H9 (cell line): Measurements from ENCODE around the gene SERPINE1. TPM values are rescaled to one million over a fixed set of nuclear protein-coding genes. Genes with fewer than 3 reads are reported as not detected.
"Not testable (repeated sequence)": the region's sequence is repeated elsewhere in the genome, so short reads cannot be mapped to it uniquely, and the experiment has no call there.

Source experiments
- DNase-seq: peaks from one replicate; pipeline ENCODE4 v3.0.0-alpha.2; 2017
- H2AFZ ChIP-seq: one replicate; pipeline ENCODE4 v1.6.1; 2013; ENCODE audit warnings: mild to moderate bottlenecking, low read length, control low read depth, moderate library complexity
- H2AK5ac ChIP-seq: 2 replicates; pipeline ENCODE4 v1.6.1; 2013; ENCODE audit warnings: low read length, control low read depth, mixed read lengths; ENCODE audit not compliant: insufficient read length
- H2BK120ac ChIP-seq: one replicate; pipeline ENCODE4 v1.6.1; 2013; ENCODE audit warnings: low read depth, mild to moderate bottlenecking, low read length, control low read depth, inconsistent platforms; ENCODE audit not compliant: poor library complexity, severe bottlenecking
- H2BK12ac ChIP-seq: 2 replicates; pipeline ENCODE4 v1.6.1; 2013; ENCODE audit warnings: low read length, control low read depth, mixed read lengths, low read depth; ENCODE audit not compliant: insufficient read length
- H2BK15ac ChIP-seq: 2 replicates; pipeline ENCODE4 v1.6.1; 2013; ENCODE audit warnings: low read depth, low read length, control low read depth
- H2BK20ac ChIP-seq: one replicate; pipeline ENCODE4 v1.6.1; 2013; ENCODE audit warnings: low read depth, mild to moderate bottlenecking, low read length, control low read depth, inconsistent platforms; ENCODE audit not compliant: poor library complexity, severe bottlenecking
- H2BK5ac ChIP-seq: 2 replicates; pipeline ENCODE4 v1.6.1; 2013; ENCODE audit warnings: low read length, control low read depth, mixed read lengths; ENCODE audit not compliant: insufficient read length
- H3K14ac ChIP-seq: 2 replicates; pipeline ENCODE4 v1.6.1; 2013; ENCODE audit warnings: low read length, control low read depth; ENCODE audit not compliant: insufficient read depth
- H3K18ac ChIP-seq: 2 replicates; pipeline ENCODE4 v1.6.1; 2013; ENCODE audit warnings: low read depth, mild to moderate bottlenecking, mixed read lengths, low read length, control low read depth; ENCODE audit not compliant: insufficient read length
- H3K23ac ChIP-seq: 2 replicates; pipeline ENCODE4 v1.6.1; 2013; ENCODE audit warnings: low read length, control low read depth, mixed read lengths, low read depth; ENCODE audit not compliant: insufficient read length
- H3K23me2 ChIP-seq: 2 replicates; pipeline ENCODE4 v1.6.1; 2013; ENCODE audit warnings: low read depth, mild to moderate bottlenecking, mixed read lengths, low read length, control low read depth; ENCODE audit not compliant: insufficient read length, poor library complexity, severe bottlenecking
- H3K27ac ChIP-seq: 2 replicates; pipeline ENCODE4 v1.5.1; 2013; ENCODE audit warnings: low read length, control low read depth, mixed read lengths, low read depth; ENCODE audit not compliant: insufficient read length
- H3K27me3 ChIP-seq: 2 replicates; pipeline ENCODE4 v1.6.1; 2013; ENCODE audit warnings: low read length, control low read depth, inconsistent platforms; ENCODE audit not compliant: insufficient read depth
- H3K4ac ChIP-seq: 2 replicates; pipeline ENCODE4 v1.6.1; 2013; ENCODE audit warnings: low read depth, mild to moderate bottlenecking, control low read depth, inconsistent platforms, low read length, moderate library complexity
- H3K4me1 ChIP-seq: 2 replicates; pipeline ENCODE4 v1.6.1; 2013; ENCODE audit warnings: low read length, control low read depth, inconsistent platforms; ENCODE audit not compliant: insufficient read depth
- H3K4me2 ChIP-seq: 2 replicates; pipeline ENCODE4 v1.6.1; 2013; ENCODE audit warnings: low read length, control low read depth, mixed read lengths; ENCODE audit not compliant: insufficient read length, insufficient read depth
- H3K56ac ChIP-seq: 2 replicates; pipeline ENCODE4 v1.6.1; 2013; ENCODE audit warnings: low read depth, mild to moderate bottlenecking, mixed read lengths, low read length, control low read depth; ENCODE audit not compliant: insufficient read length
- H3K79me1 ChIP-seq: 2 replicates; pipeline ENCODE4 v1.6.1; 2013; ENCODE audit warnings: low read depth, mild to moderate bottlenecking, moderate library complexity, low read length, control low read depth, inconsistent platforms; ENCODE audit not compliant: insufficient read depth, poor library complexity, severe bottlenecking
- H3K79me2 ChIP-seq: 2 replicates; pipeline ENCODE4 v1.6.1; 2013; ENCODE audit warnings: low read length, control low read depth, inconsistent platforms; ENCODE audit not compliant: insufficient read depth
- H3K9ac ChIP-seq: 2 replicates; pipeline ENCODE4 v1.6.1; 2013; ENCODE audit warnings: low read length, control low read depth, mixed read lengths; ENCODE audit not compliant: insufficient read length; ENCODE audit errors: extremely low read depth
- H3K9me3 ChIP-seq: one replicate; pipeline ENCODE4 v1.6.1; 2013; ENCODE audit warnings: low read depth, low read length, inconsistent platforms; ENCODE audit not compliant: control insufficient read depth
- H3T11ph ChIP-seq: one replicate; pipeline ENCODE4 v1.6.1; 2013; ENCODE audit warnings: mild to moderate bottlenecking, low read length, control low read depth, inconsistent platforms
- H4K20me1 ChIP-seq: one replicate; pipeline ENCODE4 v1.6.1; 2013; ENCODE audit not compliant: control insufficient read depth, insufficient read length, insufficient read depth
- H4K5ac ChIP-seq: 2 replicates; pipeline ENCODE4 v1.6.1; 2013; ENCODE audit warnings: low read depth, mild to moderate bottlenecking, mixed read lengths, low read length, control low read depth; ENCODE audit not compliant: insufficient read length
- H4K8ac ChIP-seq: replicated peaks from 2 replicates; pipeline ENCODE4 v1.6.1; 2013; ENCODE audit warnings: low read length, control low read depth, mixed read lengths, low read depth; ENCODE audit not compliant: insufficient read length
- H4K91ac ChIP-seq: 2 replicates; pipeline ENCODE4 v1.6.1; 2013; ENCODE audit warnings: low read depth, mild to moderate bottlenecking, moderate library complexity, mixed read lengths, low read length, control low read depth; ENCODE audit not compliant: insufficient read length
- H3K27ac Mint-ChIP-seq, 3 experiments: 2 replicates in 2 of 3; 3 replicates in 1 of 3; pipeline ENCODE4 v1.8.0; 2020 to 2021; ENCODE audit warnings: mixed read lengths in 3 of 3, mild to moderate bottlenecking in 1 of 3, moderate library complexity in 1 of 3
- H3K27me3 Mint-ChIP-seq: 2 replicates; pipeline ENCODE4 v1.8.0; 2021; ENCODE audit warnings: low read depth, mild to moderate bottlenecking, moderate library complexity, mixed read lengths
- H3K36me3 Mint-ChIP-seq, 3 experiments: 2 replicates in 2 of 3; 3 replicates in 1 of 3; pipeline ENCODE4 v1.8.0; 2020 to 2021; ENCODE audit warnings: low read depth in 3 of 3, mixed read lengths in 3 of 3; ENCODE audit not compliant: insufficient read depth in 1 of 3
- H3K4me1 Mint-ChIP-seq, 2 experiments: 2 replicates each; pipeline ENCODE4 v1.8.0; 2020; ENCODE audit warnings: mixed read lengths in 2 of 2
- H3K4me3 Mint-ChIP-seq, 2 experiments: 2 replicates in 1 of 2; 3 replicates in 1 of 2; pipeline ENCODE4 v1.8.0; 2020 to 2021; ENCODE audit warnings: mild to moderate bottlenecking in 2 of 2, mixed read lengths in 2 of 2, moderate library complexity in 1 of 2
- H3K9me3 Mint-ChIP-seq, 2 experiments: 2 replicates in 1 of 2; 3 replicates in 1 of 2; pipeline ENCODE4 v1.8.0; 2020; ENCODE audit warnings: mild to moderate bottlenecking in 2 of 2, mixed read lengths in 2 of 2, moderate library complexity in 1 of 2
- WGBS: extraction: QIAGEN DNeasy Blood & Tissue Kit; methylation state at CpG from one replicate; pipeline ENCODE4 v1.1.7; 2013; ENCODE audit warnings: missing lambda C conversion rate, low lambda C conversion rate, mixed read lengths; ENCODE audit not compliant: insufficient read length; ENCODE audit errors: extremely low coverage; 5-methylcytosine and 5-hydroxymethylcytosine counted together
- total RNA-seq: library from RNA; stranded (reverse); gene quantifications from 2 replicates; pipeline ENCODE4 v1.2.1, GENCODE V29; 2021
- TF ChIP-seq, protein P1 (sequence below): fragments of 200-600 bp; sonication (generic); conservative IDR thresholded peaks from 3 replicates; pipeline ENCODE4 v1.8.0; 2021; ENCODE audit warnings: antibody characterized with exemption, mild to moderate bottlenecking

Gene SERPINE1
- total RNA-seq, 1 experiment from 2014 or later: 11.5 TPM

GRCh38 chr7:101104799-101105198 is 22.1 kb upstream of the SERPINE1 start:
- Histone ChIP-seq H3T11ph (no peak overlapping the region), H4K5ac (no peak overlapping the region), H3K14ac (no peak overlapping the region), H2BK20ac (no peak overlapping the region), H3K9ac (no peak overlapping the region), H4K8ac (no peak overlapping the region), H3K4ac (no peak overlapping the region), H3K23ac (no peak overlapping the region), H4K20me1 (no peaks in the 10 kb centered on the region), H4K91ac (no peak overlapping the region), H3K18ac (no peak overlapping the region), H3K27ac (no peak overlapping the region), H3K9me3 (no peaks in the 10 kb centered on the region), H3K4me1 (peaks cover 3% of the 10 kb centered on the region), H2AFZ (no peak overlapping the region), H2BK5ac (no peak overlapping the region), H2BK120ac (no peak overlapping the region), H2BK12ac (no peak overlapping the region), H3K23me2 (no peaks in the 10 kb centered on the region), H2AK5ac (no peak overlapping the region), H3K79me1 (no peaks in the 10 kb centered on the region), H3K27me3 (no peaks in the 10 kb centered on the region), H3K4me2 (no peak overlapping the region), H3K79me2 (no peaks in the 10 kb centered on the region), H3K56ac (no peak overlapping the region), H2BK15ac (no peak overlapping the region)
- H3K27me3 Mint-ChIP-seq: no peaks in the 10 kb centered on the region
- peaks cover 34 to 35% of the 10 kb centered on the region in 2 experiments for H3K4me1 Mint-ChIP-seq
- no peak for DNase-seq
- no peak overlapping the region for H3K4me3 Mint-ChIP-seq
- WGBS: no CpG with 5 or more reads among the region's 3 CpGs
- H3K36me3 Mint-ChIP-seq: no peaks in the 10 kb centered on the region; a peak in 1 of 7 replicates
- H3K27ac Mint-ChIP-seq: no peak overlapping the region
- H3K9me3 Mint-ChIP-seq: no peaks in the 10 kb centered on the region
- TF ChIP-seq, protein P1, sequence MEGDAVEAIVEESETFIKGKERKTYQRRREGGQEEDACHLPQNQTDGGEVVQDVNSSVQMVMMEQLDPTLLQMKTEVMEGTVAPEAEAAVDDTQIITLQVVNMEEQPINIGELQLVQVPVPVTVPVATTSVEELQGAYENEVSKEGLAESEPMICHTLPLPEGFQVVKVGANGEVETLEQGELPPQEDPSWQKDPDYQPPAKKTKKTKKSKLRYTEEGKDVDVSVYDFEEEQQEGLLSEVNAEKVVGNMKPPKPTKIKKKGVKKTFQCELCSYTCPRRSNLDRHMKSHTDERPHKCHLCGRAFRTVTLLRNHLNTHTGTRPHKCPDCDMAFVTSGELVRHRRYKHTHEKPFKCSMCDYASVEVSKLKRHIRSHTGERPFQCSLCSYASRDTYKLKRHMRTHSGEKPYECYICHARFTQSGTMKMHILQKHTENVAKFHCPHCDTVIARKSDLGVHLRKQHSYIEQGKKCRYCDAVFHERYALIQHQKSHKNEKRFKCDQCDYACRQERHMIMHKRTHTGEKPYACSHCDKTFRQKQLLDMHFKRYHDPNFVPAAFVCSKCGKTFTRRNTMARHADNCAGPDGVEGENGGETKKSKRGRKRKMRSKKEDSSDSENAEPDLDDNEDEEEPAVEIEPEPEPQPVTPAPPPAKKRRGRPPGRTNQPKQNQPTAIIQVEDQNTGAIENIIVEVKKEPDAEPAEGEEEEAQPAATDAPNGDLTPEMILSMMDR: no peak

GRCh38 chr7:101105248-101105647 is 21.7 kb upstream of the SERPINE1 start:
- H3K27ac Mint-ChIP-seq, H2AK5ac ChIP-seq: not testable (repeated sequence)
- no CpG with 5 or more reads among the region's 5 CpGs for WGBS

More at GRCh38 chr7:101105248-101105647, 21.7 kb upstream of the SERPINE1 start:
- H3K79me2 ChIP-seq, H3K4me2 ChIP-seq, H2AFZ ChIP-seq, H4K5ac ChIP-seq, H2BK5ac ChIP-seq, H3K27me3 ChIP-seq, H3K18ac ChIP-seq, H2BK12ac ChIP-seq, H3K23me2 ChIP-seq, H2BK15ac ChIP-seq, H3K79me1 ChIP-seq, H3K23ac ChIP-seq, DNase-seq, H3K27ac ChIP-seq, H4K8ac ChIP-seq, H3K56ac ChIP-seq, H2BK20ac ChIP-seq, H3K14ac ChIP-seq, H3K4ac ChIP-seq, H4K91ac ChIP-seq, H2BK120ac ChIP-seq, H3K4me1 ChIP-seq, H3K27me3 Mint-ChIP-seq, H3K36me3 Mint-ChIP-seq, H3K9me3 Mint-ChIP-seq, H3K9ac ChIP-seq, H3T11ph ChIP-seq, H4K20me1 ChIP-seq, H3K9me3 ChIP-seq, H3K4me3 Mint-ChIP-seq: not testable (repeated sequence)
- H3K4me1 Mint-ChIP-seq: peaks cover 30% of the 10 kb centered on the region in 2 experiments
